ENCODE data around the gene CHPF. TPM values are rescaled to one million over a fixed set of nuclear protein-coding genes. Genes with fewer than 3 reads are reported as not detected.
A peak's percentile ranks its signal among the peaks of the same experiment; 100 is the strongest.

The CHPF gene
- total and polyA plus RNA-seq, 2 experiments from 2014 or later: 180 to 315 TPM

DNA sequence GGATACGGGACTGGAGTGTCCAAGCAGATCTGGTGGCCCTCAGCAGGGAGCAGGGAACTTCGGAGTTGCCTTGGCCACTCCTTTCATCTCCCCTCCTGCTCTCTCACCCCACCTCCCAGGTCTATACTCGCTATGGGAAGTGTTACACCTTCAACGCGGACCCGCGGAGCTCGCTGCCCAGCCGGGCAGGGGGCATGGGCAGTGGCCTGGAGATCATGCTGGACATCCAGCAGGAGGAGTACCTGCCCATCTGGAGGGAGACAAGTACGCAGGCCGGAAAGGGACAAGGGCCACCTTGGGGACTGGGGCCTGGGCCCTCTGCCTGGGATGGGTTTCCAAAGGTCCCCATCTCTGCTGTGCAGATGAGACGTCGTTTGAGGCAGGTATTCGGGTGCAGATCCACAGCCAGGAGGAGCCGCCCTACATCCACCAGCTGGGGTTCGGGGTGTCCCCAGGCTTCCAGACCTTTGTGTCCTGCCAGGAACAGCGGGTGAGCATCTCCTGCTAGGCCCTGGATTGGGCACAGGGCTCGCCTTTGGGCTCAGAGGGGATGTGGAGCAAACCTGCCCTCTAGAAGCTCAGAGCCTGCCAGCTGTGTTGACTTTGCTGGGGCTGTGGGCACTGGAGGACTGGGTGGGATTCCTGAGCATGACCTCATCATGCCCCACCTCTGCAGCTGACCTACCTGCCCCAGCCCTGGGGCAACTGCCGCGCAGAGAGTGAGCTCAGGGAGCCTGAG lies 11.8 kb downstream of the CHPF start:
- Histone ChIP-seq H3K36me3 (replicated peaks; ENCODE audit: insufficient read depth, low read depth) (no peaks in the 10 kb centered on the region), H3K4me2 (no peak overlapping the region), H3K9me3 (ENCODE audit: low read depth) (no peaks in the 10 kb centered on the region), H3K79me2 (no peaks in the 10 kb centered on the region), H3K9me2 (replicated peaks; ENCODE audit: insufficient read depth) (no peaks in the 10 kb centered on the region), H4K20me1 (ENCODE audit: insufficient read depth, poor library complexity, severe bottlenecking) (no peaks in the 10 kb centered on the region), H2AFZ (no peak overlapping the region), H3K27ac (no peak overlapping the region), H3K27me3 (peaks cover 29% of the 10 kb centered on the region), H3K4me3 (no peak overlapping the region), H3K4me1 (ENCODE audit: insufficient read depth) (no peaks in the 10 kb centered on the region)
- WGBS (ENCODE audit: low lambda C conversion rate, missing lambda C conversion rate): 85% methylated on average over 20 of the region's 20 CpGs
- TF ChIP-seq EZH2phosphoT487 (IDR thresholded peaks at IDR 0.05; ENCODE audit: low read depth, severe bottlenecking, unreplicated experiment) (no peak), EZH2 (IDR thresholded peaks at IDR 0.05; ENCODE audit: borderline replicate concordance) (no peak)
- TF ChIP-seq, protein P1, sequence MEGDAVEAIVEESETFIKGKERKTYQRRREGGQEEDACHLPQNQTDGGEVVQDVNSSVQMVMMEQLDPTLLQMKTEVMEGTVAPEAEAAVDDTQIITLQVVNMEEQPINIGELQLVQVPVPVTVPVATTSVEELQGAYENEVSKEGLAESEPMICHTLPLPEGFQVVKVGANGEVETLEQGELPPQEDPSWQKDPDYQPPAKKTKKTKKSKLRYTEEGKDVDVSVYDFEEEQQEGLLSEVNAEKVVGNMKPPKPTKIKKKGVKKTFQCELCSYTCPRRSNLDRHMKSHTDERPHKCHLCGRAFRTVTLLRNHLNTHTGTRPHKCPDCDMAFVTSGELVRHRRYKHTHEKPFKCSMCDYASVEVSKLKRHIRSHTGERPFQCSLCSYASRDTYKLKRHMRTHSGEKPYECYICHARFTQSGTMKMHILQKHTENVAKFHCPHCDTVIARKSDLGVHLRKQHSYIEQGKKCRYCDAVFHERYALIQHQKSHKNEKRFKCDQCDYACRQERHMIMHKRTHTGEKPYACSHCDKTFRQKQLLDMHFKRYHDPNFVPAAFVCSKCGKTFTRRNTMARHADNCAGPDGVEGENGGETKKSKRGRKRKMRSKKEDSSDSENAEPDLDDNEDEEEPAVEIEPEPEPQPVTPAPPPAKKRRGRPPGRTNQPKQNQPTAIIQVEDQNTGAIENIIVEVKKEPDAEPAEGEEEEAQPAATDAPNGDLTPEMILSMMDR (IDR thresholded peaks at IDR 0.05; ENCODE audit: poor library complexity): no peak
- no peak for DNase-seq (ENCODE audit: low spot score)

GRCh38 chr2:219530048-219530963 lies 13.3 kb downstream of the CHPF start:
- Histone ChIP-seq H3K79me2 (no peaks in the 10 kb centered on the region), H3K9me2 (replicated peaks; ENCODE audit: insufficient read depth) (no peaks in the 10 kb centered on the region), H3K27ac (no peak overlapping the region), H3K4me1 (ENCODE audit: insufficient read depth) (no peaks in the 10 kb centered on the region), H3K9me3 (ENCODE audit: low read depth) (no peaks in the 10 kb centered on the region), H3K27me3 (peaks cover 35% of the 10 kb centered on the region), H3K4me3 (no peak overlapping the region), H4K20me1 (ENCODE audit: insufficient read depth, poor library complexity, severe bottlenecking) (no peaks in the 10 kb centered on the region), H3K36me3 (replicated peaks; ENCODE audit: insufficient read depth, low read depth) (no peaks in the 10 kb centered on the region), H3K4me2 (peak overlapping the region; percentile 71), H2AFZ (no peak overlapping the region)
- WGBS (ENCODE audit: low lambda C conversion rate, missing lambda C conversion rate): 20% methylated on average over 21 of the region's 21 CpGs
- DNase-seq (ENCODE audit: low spot score): peak; percentile 95
- TF ChIP-seq EZH2phosphoT487 (IDR thresholded peaks at IDR 0.05; ENCODE audit: low read depth, severe bottlenecking, unreplicated experiment) (no peak), EZH2 (IDR thresholded peaks at IDR 0.05; ENCODE audit: borderline replicate concordance) (no peak)
- TF ChIP-seq, protein P1 (IDR thresholded peaks at IDR 0.05; ENCODE audit: poor library complexity): peak; percentile 97

DNA sequence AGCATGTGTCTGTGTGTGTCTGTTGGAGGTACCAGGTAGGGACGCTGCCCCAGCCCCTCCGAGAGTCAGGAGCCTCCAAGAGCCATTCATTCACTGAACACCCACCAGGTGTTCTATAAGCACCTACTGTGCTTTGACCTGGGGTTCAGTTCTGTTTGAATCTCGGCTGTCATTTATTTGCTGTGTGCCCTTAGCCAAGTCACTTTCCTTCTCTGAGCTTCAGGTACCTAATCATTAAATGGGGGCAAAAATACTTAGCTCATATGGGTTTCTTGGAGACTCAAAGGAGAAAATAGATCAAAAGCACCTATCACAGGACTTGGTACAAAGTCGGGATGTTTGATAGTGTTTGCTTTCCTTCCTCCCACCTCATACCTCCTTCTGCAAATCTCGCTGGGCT lies 16.1 kb downstream of the CHPF start:
- TF ChIP-seq EZH2phosphoT487 (IDR thresholded peaks at IDR 0.05; ENCODE audit: low read depth, severe bottlenecking, unreplicated experiment): no peak
- no peak for TF ChIP-seq EZH2 (IDR thresholded peaks at IDR 0.05; ENCODE audit: borderline replicate concordance)
- TF ChIP-seq, protein P1 (IDR thresholded peaks at IDR 0.05; ENCODE audit: poor library complexity): no peak
- no peaks in the 10 kb centered on the region for H3K79me2 ChIP-seq
- no peaks in the 10 kb centered on the region for H3K9me3 ChIP-seq (ENCODE audit: low read depth)
- WGBS (ENCODE audit: low lambda C conversion rate, missing lambda C conversion rate): 74% methylated on average over 5 of the region's 5 CpGs
- H3K27me3 ChIP-seq: peaks cover 59% of the 10 kb centered on the region
- no peaks in the 10 kb centered on the region for H3K9me2 ChIP-seq (replicated peaks; ENCODE audit: insufficient read depth)
- no peak overlapping the region for H3K4me3 ChIP-seq
- no peak overlapping the region for H3K27ac ChIP-seq
- H3K4me1 ChIP-seq (ENCODE audit: insufficient read depth): peaks cover 10% of the 10 kb centered on the region
- H3K36me3 ChIP-seq (replicated peaks; ENCODE audit: insufficient read depth, low read depth): no peaks in the 10 kb centered on the region
- no peak overlapping the region for H2AFZ ChIP-seq
- H3K4me2 ChIP-seq: no peak overlapping the region
- H4K20me1 ChIP-seq (ENCODE audit: insufficient read depth, poor library complexity, severe bottlenecking): no peaks in the 10 kb centered on the region
- no peak for DNase-seq (ENCODE audit: low spot score)

Measured in hepatocyte (in vitro differentiated cells).